SHP77 (cell line): ENCODE measurements around the gene VEGFC.

Experiments used
- DNase-seq, 2 experiments: peaks; one replicate each; lab custom pipeline; 2025; lab: John Stamatoyannopoulos, UW

The VEGFC gene

GRCh38 chr4:176680668-176681180 lies 112.0 kb downstream of the VEGFC start:
- DNase-seq = no peak

GRCh38 chr4:176676901-176677300 lies 115.8 kb downstream of the VEGFC start:
- no peak for DNase-seq

GRCh38 chr4:176675810-176676209 lies 116.9 kb downstream of the VEGFC start:
- no peak for DNase-seq

GRCh38 chr4:176671532-176671931 lies 121.2 kb downstream of the VEGFC start:
- DNase-seq = no peak

- DNase-seq = no peak
Observed at GRCh38 chr4:176668324-176668723, 124.4 kb downstream of the VEGFC start.

- no peak for DNase-seq
Observed at GRCh38 chr4:176664964-176665363, 127.8 kb downstream of the VEGFC start.

GRCh38 chr4:176660561-176660960 lies 132.2 kb downstream of the VEGFC start:
- DNase-seq = no peak

- no peak for DNase-seq
Observed at GRCh38 chr4:176656108-176656507, 136.6 kb downstream of the VEGFC start.

GRCh38 chr4:176654565-176655216 lies 138.0 kb downstream of the VEGFC start:
- no peak for DNase-seq

- DNase-seq = no peak
Observed at GRCh38 chr4:176653401-176654220, 139.1 kb downstream of the VEGFC start.

- DNase-seq = no peak
Observed at GRCh38 chr4:176646311-176646710, 146.4 kb downstream of the VEGFC start.

- no peak for DNase-seq
Observed at GRCh38 chr4:176645246-176645960, 147.3 kb downstream of the VEGFC start.

GRCh38 chr4:176642472-176642871 lies 150.2 kb downstream of the VEGFC start:
- DNase-seq = no peak

GRCh38 chr4:176641237-176641636 lies 151.5 kb downstream of the VEGFC start:
- DNase-seq = no peak

- DNase-seq = no peak
Observed at GRCh38 chr4:176638992-176639391, 153.7 kb downstream of the VEGFC start.

- no peak for DNase-seq
Observed at GRCh38 chr4:176636292-176636691, 156.4 kb downstream of the VEGFC start.

- DNase-seq = no peak
Observed at GRCh38 chr4:176635372-176636261, 157.1 kb downstream of the VEGFC start.
